HS-27A (cell line): ENCODE results near the gene RNF43.

Source experiments
- DNase-seq: peaks from one replicate; pipeline ENCODE4 v3.0.0-alpha.2; 2012; ENCODE audit warnings: low read depth, missing footprints

Gene RNF43

GRCh38 chr17:58417300-58418092 is at the start of gene RNF43:
Gene RNF43 (minus strand): TSS chr17:58417534. CDS start chr17:58415577, 1,957 bp downstream.
- peak; percentile 61 for DNase-seq

GRCh38 chr17:58455491-58455890 is 38.2 kb upstream of the RNF43 start:
- DNase-seq, result no peak

GRCh38 chr17:58452738-58453137 is 35.4 kb upstream of the RNF43 start:
- DNase-seq, result no peak

GRCh38 chr17:58447039-58447975 is 30.0 kb upstream of the RNF43 start:
- peak; percentile 56 for DNase-seq

- no peak for DNase-seq
Observed at GRCh38 chr17:58446086-58446485, 28.8 kb upstream of the RNF43 start.

- DNase-seq, result no peak
Observed at GRCh38 chr17:58436805-58437239, 19.5 kb upstream of the RNF43 start.

DNA sequence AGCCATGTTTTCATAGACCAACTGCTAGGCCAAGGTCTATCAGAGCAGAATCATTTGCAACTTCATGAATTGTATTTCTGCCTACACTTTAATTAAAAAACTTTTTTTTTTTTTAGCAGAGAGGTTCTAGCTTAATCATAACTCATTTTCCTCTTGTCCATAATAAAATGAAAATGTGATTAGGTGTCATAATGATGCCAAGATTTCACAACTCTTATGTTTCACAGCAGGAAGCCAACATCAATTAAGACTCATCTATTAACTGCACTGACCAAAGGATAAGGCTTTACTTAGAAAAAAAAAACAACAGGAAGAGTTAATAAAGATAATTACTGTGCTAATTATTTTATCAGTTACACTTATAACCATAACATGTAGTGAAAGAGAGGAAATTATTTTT is 18.9 kb upstream of the RNF43 start:
- no peak for DNase-seq

DNA sequence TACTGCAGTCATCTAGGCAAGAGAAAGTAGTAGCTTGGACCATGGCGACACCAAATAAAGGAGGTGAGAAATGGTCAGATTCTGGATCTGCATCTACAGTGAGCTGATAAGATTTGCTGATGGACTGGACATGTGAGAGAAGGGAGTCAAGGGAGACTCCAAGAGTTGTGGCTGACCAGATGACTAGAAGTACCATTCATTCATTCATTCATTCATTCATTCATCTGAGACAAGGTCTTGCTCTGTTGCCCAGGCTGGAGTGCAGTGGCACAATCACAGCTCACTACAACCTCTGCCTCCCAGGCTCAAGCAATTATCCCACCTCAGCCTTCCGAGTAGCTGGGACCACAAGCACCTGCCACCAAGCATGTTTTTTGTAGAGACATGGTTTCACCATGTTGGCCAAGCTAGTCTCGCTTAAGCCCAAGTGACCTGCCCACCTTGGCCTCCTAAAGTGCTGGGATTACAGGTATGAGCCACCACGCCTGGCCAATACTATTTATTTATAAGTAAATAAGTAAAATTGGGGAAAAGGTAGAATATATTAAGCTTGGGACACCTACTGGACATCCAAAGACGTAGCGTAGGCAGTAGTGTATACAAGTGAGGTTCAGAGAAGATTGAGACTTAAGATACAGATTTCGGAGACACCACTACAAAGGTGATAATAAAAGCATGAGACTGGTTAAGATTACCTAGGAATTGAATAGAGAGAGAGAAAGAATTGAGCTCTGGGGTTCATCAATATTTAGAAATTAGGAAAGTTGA is 15.7 kb upstream of the RNF43 start:
- DNase-seq, result no peak

DNA sequence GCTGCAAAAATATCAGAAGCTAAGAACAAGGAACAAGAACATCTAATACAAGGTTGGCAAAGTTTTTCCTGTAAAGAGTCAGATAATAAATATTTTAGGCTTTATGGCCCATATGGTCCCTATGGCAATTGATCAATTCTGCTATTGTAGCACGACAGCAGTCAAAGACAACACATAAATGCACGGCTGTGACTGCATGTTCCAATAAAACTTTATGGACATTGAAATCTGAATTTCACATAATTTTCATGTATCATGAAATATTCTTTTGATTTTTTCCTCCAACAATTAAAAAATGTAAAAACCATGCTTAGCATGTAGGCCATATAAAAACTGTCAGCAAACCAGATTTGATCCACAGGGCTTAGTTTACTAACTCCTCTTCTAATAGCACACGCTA is 10.5 kb upstream of the RNF43 start:
- DNase-seq, result no peak

DNA sequence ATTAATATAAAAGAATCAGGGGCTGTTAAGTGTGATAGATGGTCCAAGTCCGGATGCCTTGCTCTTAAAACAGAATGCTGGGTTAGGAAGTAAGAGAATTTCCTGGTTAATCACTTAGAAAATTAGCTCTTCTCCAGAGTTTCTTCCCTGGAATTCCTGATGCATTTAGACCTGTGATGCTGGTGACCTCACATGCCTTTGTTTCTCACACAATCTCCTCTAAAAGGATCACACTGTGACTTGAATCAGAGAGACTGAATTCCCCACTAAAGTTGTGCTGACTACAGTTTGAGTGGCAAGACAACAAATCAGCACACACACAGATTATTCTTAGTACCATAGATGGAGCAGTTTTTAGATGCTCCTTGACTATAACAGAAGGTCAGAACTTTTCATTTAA is 4.4 kb upstream of the RNF43 start:
- no peak for DNase-seq

DNA sequence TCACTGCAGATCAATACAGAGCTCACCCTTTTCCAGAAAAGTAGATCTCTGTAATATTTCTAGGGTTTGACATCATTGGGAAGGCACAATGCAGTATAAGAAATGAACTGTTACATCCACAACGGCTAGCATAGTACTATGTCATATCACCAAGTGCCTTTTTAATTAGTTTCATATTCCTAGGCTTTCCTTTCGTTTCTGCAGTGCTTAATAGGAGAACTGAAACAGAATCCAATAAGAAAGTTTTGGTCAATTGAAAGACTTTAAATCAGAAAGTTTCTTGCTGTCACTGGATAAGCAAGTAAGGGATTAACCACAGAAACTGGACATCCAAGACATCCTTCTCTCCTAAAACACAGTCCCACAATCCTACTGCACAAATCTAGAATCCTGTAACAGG is 3.5 kb upstream of the RNF43 start:
- no peak for DNase-seq

DNA sequence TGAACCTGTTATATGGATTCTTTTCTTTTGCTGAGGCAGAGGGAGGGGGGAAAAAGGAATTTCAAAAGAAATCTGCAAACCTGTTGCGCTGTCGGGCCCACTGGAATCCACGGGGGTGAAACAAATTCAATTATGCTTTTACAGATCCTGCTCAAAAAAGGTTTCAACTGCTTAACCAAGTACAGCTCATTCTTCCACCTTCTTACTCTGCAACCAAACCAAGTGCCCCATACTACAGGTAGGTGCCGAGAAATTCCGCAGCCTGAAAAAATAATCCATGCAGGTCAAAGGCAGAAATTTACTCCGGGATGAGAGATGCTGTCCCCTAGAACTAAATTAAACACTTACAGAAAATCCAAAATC is 416 bp downstream of the RNF43 start:
- no peak for DNase-seq

DNA sequence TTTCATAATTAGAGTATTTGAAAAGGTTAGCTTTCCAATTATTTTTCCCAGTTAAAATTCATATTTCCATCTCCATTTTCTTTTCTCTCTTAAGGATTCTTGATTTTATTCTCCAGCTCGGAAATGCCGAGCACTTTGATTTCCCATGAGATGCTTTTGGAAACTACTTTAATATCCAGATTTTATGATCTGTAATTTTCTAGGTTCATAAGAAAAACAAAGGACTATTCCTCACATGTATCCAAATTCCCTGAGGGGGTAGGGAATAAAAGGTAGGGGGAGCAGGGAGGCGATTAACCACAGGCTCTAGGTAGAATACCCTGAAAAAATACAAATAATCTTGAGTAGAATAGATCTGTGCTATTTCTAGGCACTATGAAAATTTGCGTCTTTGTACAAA is 938 bp downstream of the RNF43 start:
- no peak for DNase-seq

GRCh38 chr17:58415371-58416055 is 1.8 kb downstream of the RNF43 start:
- no peak for DNase-seq

DNA sequence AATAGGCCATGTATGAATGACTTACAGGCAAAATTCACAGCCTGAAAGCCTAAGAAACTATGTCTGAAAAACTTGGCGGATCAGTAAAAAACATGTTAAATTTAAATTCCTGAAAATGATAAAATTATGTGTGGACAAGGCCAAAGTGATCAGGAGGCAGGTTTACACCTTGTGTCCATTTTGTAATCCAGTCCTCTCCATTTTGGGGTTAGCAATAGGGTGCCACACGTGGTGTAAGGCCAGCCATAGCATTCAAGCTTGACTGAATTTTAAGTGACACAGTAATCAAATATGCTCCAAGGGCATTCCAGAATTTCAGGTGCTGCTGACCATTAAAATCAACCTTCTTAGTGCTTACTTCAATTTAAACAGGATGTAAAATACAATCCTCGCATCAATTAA is 2.7 kb downstream of the RNF43 start:
- DNase-seq, result no peak

DNA sequence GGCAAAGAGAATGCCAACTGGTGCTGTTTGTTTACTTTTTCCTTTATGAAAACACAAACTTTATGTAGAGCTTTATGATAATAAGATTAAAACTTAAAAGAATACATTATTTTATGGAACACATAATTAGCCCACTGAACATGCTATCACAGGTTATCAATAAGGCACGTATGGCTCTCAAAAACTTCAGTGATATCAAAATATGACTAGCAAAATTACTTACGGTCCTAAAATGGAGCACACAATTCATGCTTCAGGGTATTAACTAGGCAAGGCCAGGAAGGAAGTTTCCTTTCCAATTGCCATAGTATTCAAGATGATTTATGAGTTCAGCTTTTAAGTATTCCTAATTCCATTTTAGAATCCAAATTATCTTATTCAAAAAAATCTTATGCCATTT is 3.6 kb downstream of the RNF43 start:
- no peak for DNase-seq

- DNase-seq, result no peak
Observed at GRCh38 chr17:58412961-58413586, 4.3 kb downstream of the RNF43 start.

GRCh38 chr17:58412064-58412703 is 5.2 kb downstream of the RNF43 start:
- DNase-seq, result no peak

DNA sequence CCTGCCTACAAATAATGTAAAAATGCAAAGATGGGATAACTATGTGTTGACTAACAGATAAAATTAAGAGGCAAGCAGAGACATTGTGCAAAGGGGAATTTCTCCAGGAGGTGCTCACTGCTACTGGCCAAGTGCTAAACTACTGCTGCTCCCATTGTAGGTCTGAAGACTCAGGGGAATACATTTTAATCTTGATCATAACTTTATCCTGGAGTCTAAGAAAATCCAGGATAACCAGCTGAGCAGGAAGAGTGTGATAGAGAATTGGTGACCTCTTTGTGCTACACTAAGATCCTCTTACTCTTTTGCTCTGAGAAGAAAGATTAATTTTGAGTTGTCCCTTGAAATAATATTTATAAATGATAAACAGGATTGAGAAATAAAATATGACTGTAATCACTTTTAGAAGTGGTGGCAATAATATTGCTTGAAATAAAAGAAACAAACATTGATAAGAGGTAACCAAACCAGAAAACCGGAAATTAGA is 5.9 kb downstream of the RNF43 start:
- DNase-seq, result no peak

GRCh38 chr17:58410714-58411407 is 6.5 kb downstream of the RNF43 start:
- no peak for DNase-seq
